Hepatocyte (in vitro differentiated cells): ENCODE data around the gene SDK1.

Source experiments
- CTCF ChIP-seq: fragments of 200-600 bp; sonication (generic); IDR thresholded peaks from 2 replicates; pipeline ENCODE4 v1.5.1; 2016; ENCODE audit warnings: antibody characterized with exemption, mild to moderate bottlenecking; ENCODE audit not compliant: poor library complexity
- EZH2 ChIP-seq: fragments of 200-600 bp; sonication (generic); IDR thresholded peaks from 2 replicates; pipeline ENCODE4 v1.6.1; 2016; ENCODE audit warnings: antibody characterized with exemption, mild to moderate bottlenecking, borderline replicate concordance
- EZH2phosphoT487 ChIP-seq: fragments of 200-600 bp; sonication (generic); IDR thresholded peaks from one replicate; pipeline ENCODE4 v1.6.1; 2018; ENCODE audit warnings: antibody characterized with exemption, mild to moderate bottlenecking, low read depth, moderate library complexity; ENCODE audit not compliant: unreplicated experiment, severe bottlenecking

- no peak for TF ChIP-seq CTCF
- no peak for TF ChIP-seq EZH2
- no peak for TF ChIP-seq EZH2phosphoT487
Observed at GRCh38 chr7:3279147-3279818, 21.8 kb upstream of the SDK1 start.
